ENCODE data around the gene GPR137B. TPM values are rescaled to one million over a fixed set of nuclear protein-coding genes. Genes with fewer than 3 reads are reported as not detected.
"Not testable (repeated sequence)": the region's sequence is repeated elsewhere in the genome, so short reads cannot be mapped to it uniquely, and the experiment has no call there.

GPR137B gene, protein sequence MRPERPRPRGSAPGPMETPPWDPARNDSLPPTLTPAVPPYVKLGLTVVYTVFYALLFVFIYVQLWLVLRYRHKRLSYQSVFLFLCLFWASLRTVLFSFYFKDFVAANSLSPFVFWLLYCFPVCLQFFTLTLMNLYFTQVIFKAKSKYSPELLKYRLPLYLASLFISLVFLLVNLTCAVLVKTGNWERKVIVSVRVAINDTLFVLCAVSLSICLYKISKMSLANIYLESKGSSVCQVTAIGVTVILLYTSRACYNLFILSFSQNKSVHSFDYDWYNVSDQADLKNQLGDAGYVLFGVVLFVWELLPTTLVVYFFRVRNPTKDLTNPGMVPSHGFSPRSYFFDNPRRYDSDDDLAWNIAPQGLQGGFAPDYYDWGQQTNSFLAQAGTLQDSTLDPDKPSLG
- total RNA-seq, result 10 to 100 TPM in 2 of 6 experiments, 1 to 10 TPM in 4; 4.3 to 22.2 (median 7.6) TPM
- long read RNA-seq, result 0 reads

DNA sequence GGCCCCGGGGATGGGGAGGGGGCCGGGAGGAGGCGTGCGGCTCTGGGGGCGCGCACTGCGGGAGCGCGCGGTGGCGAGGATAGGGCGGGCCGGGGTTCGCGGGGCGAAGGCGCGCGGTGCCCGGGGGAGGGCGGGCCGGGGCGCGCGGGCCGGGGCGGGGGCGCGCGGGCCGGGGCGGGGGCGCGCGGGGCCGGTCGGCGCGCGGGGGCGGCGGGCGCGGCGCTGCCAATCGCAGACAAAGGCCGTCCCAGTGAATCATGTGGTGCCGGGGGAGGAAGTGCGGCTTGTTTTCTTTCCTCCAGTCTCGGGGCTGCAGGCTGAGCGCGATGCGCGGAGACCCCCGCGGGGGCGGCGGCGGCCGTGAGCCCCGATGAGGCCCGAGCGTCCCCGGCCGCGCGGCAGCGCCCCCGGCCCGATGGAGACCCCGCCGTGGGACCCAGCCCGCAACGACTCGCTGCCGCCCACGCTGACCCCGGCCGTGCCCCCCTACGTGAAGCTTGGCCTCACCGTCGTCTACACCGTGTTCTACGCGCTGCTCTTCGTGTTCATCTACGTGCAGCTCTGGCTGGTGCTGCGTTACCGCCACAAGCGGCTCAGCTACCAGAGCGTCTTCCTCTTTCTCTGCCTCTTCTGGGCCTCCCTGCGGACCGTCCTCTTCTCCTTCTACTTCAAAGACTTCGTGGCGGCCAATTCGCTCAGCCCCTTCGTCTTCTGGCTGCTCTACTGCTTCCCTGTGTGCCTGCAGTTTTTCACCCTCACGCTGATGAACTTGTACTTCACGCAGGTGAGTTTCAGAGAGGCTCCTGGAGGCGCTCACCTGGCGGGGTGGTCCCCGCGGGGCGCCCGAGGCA is at the start of gene GPR137B:
TSS of gene GPR137B (plus strand) at position 287 of the 851 bp plus-strand sequence. CDS start at position 371, 84 bp downstream.
- no peaks in the 10 kb centered on the region for H3K27me3 ChIP-seq
- WGBS (ENCODE audit: insufficient coverage, low coverage, low lambda C conversion rate, missing lambda C conversion rate), result 2% methylated on average over 25 of the region's 105 CpGs
- no peaks in the 10 kb centered on the region for H3K36me3 ChIP-seq
- peak; percentile 50 to 66 (median 64) for ATAC-seq
- DNase-seq, result peak in 2 of 3 donors; percentile 63 to 74
- TF ChIP-seq POLR2A (IDR thresholded peaks at IDR 0.05), result peak; percentile 55
- TF ChIP-seq, protein P1, sequence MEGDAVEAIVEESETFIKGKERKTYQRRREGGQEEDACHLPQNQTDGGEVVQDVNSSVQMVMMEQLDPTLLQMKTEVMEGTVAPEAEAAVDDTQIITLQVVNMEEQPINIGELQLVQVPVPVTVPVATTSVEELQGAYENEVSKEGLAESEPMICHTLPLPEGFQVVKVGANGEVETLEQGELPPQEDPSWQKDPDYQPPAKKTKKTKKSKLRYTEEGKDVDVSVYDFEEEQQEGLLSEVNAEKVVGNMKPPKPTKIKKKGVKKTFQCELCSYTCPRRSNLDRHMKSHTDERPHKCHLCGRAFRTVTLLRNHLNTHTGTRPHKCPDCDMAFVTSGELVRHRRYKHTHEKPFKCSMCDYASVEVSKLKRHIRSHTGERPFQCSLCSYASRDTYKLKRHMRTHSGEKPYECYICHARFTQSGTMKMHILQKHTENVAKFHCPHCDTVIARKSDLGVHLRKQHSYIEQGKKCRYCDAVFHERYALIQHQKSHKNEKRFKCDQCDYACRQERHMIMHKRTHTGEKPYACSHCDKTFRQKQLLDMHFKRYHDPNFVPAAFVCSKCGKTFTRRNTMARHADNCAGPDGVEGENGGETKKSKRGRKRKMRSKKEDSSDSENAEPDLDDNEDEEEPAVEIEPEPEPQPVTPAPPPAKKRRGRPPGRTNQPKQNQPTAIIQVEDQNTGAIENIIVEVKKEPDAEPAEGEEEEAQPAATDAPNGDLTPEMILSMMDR (IDR thresholded peaks at IDR 0.05), result no peak
- H3K4me1 ChIP-seq, result peaks cover 0 to 9% (median 2%) of the 10 kb centered on the region in 4 donors
- no peaks in the 10 kb centered on the region for H3K9me3 ChIP-seq
- peak within 1 kb of the TSS; percentile 44 to 65 (median 61) for H3K4me3 ChIP-seq
- peak within 1 kb of the TSS in 2 of 3 donors; percentile 30 to 33 for H3K27ac ChIP-seq
- intact Hi-C loops (cut with DNase I), result no loop called here

DNA sequence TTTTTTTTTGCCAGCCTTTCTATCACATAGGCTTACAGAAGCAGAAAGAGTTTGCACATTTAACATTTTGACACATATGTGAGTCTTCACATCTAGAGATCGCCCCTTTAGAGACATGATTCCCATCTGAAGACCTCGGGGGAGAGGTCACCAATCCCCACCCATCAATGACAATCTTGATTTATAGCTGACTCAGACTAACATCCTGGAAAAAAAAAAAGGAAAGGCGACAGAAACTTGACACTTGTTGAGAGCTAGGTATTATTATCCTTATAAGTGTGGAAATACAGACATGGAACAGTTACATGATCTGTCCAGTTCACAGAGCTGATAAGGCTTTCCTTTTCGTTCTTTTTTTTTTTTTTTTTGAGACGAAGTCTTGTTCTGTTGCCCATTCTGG is 49.4 kb upstream of the GPR137B start:
- TF ChIP-seq POLR2A (IDR thresholded peaks at IDR 0.05), result no peak
- TF ChIP-seq, protein P1 (IDR thresholded peaks at IDR 0.05), result no peak
- Histone ChIP-seq H3K36me3 (no peaks in the 10 kb centered on the region), H3K9me3 (no peaks in the 10 kb centered on the region), H3K4me1 (no peaks in the 10 kb centered on the region), H3K27me3 (no peaks in the 10 kb centered on the region), H3K27ac (no peak overlapping the region), H3K4me3 (no peak overlapping the region)
- DNase-seq (no peak), ATAC-seq (no peak)
- intact Hi-C loops (cut with DNase I), result no loop called here
- 62% methylated on average over 5 of the region's 5 CpGs for WGBS (ENCODE audit: insufficient coverage, low coverage, low lambda C conversion rate, missing lambda C conversion rate)

DNA sequence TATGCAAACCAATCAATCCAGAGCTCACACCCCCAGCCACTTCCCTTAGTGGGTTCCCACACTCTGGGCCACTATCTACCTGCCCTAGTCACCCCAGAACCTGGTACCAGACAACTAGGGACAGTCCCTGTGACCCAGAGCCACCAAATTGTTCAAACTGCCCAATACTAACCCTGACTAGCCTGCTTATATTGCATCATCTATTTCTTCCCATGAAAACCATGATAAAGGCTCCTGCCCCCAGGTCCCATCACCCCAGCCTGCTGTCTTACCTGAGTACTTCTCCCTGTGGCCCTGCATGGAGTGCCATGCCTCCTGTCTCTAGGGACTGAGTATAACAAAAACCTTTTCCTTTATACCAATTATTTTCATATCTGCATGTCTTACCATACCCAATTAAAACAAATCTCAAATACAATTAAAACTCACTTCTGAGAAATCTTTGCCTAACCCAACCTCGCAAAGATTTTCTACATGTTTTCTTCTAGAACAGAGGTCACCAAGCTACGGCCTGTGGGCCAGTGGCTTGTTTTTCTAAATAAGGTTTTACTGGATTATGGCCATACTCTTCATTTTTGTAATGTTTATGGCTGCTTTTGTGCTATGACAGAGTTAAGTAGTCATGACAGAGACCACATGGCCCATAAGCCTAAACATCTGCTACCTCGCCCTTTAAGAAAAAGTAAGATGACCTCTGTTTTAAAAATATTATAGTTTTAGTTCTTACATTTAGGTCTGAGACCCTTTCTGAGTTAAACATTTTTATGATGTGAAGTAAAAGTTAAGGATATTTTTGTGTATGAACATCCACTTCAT is 46.4 kb upstream of the GPR137B start:
- no peaks in the 10 kb centered on the region for H3K4me1 ChIP-seq
- ATAC-seq, result no peak
- WGBS (ENCODE audit: insufficient coverage, low coverage, low lambda C conversion rate, missing lambda C conversion rate), result 69% methylated on average over 3 of the region's 3 CpGs
- intact Hi-C loops (cut with DNase I), result no loop called here
- no peaks in the 10 kb centered on the region for H3K36me3 ChIP-seq
- no peak overlapping the region for H3K27ac ChIP-seq
- TF ChIP-seq, protein P1 (IDR thresholded peaks at IDR 0.05), result no peak
- TF ChIP-seq POLR2A (IDR thresholded peaks at IDR 0.05), result no peak
- no peak for DNase-seq
- no peaks in the 10 kb centered on the region for H3K9me3 ChIP-seq
- H3K27me3 ChIP-seq, result no peaks in the 10 kb centered on the region
- no peak overlapping the region for H3K4me3 ChIP-seq

DNA sequence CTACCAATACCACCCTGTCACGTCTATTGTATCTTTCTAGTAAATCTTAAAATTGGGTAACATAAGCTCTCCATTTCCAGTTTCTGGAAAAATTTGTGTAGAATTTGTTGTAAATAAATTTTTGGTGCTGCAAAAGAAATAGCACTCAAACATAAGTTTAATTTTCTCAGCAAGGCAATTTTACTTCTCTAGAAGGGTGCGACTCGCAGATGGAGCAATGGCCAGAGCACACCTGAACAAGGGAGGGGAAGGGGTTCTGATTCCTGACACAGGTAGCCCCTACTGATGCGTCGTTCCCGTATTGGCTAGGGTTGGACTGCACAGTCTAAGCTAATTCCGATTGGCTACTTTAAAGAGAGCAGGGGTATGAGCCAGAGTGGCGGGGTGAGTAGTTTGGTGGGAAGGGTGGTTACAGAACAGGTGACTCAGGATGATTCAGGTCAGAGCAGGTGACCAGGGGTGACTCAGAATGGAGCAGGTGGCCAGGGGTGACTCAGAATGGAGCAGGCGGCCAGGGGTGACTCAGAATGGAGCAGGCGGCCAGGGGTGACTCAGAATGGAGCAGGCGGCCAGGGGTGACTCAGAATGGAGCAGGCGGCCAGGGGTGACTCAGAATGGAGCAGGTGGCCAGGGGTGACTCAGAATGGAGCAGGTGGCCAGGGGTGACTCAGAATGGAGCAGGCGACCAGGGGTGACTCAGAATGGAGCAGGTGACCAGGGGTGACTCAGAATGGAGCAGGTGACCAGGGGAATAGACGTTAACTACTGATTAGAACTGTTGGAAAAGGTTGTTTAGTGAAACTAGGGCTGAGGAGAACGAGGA is 45.5 kb upstream of the GPR137B start:
- H3K27me3 ChIP-seq; H3K9me3 ChIP-seq; intact Hi-C loops (cut with DNase I); H3K27ac ChIP-seq; H3K4me1 ChIP-seq; H3K4me3 ChIP-seq; H3K36me3 ChIP-seq: not testable (repeated sequence)
- 58% methylated on average over 15 of the region's 15 CpGs for WGBS (ENCODE audit: insufficient coverage, low coverage, low lambda C conversion rate, missing lambda C conversion rate)
- peak; percentile 78 to 93 (median 87) for DNase-seq
- peak in 2 of 4 donors; percentile 13 to 55 for ATAC-seq

All from right lobe of liver (tissue), 6 donors.